ENCODE data around the gene HAGH.

Gene HAGH

GRCh38 chr16:1789643-1790045 lies 37.0 kb downstream of the HAGH start:
- Mint-ChIP-seq H3K27ac (no peak overlapping the region), H3K9me3 (no peaks in the 10 kb centered on the region), H3K36me3 (ENCODE audit: low read depth) (peaks cover 4% of the 10 kb centered on the region), H3K4me1 (ENCODE audit: low read depth) (no peaks in the 10 kb centered on the region), H3K27me3 (ENCODE audit: low read depth) (no peaks in the 10 kb centered on the region), H3K4me3 (no peak overlapping the region)

DNA sequence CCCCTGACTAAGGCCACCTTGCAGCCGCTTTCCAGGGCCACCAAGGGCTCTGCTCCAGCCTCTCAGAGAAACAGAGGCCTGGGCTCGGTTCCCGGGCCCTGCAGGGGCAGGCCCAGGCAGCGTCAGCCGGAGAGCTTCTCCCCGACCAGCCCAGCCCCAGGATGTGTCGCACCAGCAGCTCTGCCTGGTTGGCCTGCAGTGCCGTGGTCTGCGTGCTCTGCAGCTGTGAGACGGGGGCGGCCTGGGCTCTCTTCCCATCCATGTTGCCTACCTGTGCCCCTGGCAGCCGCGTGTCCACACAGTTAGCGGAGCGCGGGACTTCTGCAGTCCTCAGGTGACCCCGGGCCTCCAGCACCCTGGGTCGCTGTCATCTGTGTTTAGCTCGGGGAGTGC lies 37.9 kb downstream of the HAGH start:
- H3K9me3 Mint-ChIP-seq: no peaks in the 10 kb centered on the region
- H3K36me3 Mint-ChIP-seq (ENCODE audit: low read depth): peaks cover 4% of the 10 kb centered on the region
- H3K27me3 Mint-ChIP-seq (ENCODE audit: low read depth): no peaks in the 10 kb centered on the region
- no peaks in the 10 kb centered on the region for H3K4me1 Mint-ChIP-seq (ENCODE audit: low read depth)
- H3K27ac Mint-ChIP-seq: no peak overlapping the region
- H3K4me3 Mint-ChIP-seq: no peak overlapping the region

- no peaks in the 10 kb centered on the region for H3K4me1 Mint-ChIP-seq (ENCODE audit: low read depth)
- H3K4me3 Mint-ChIP-seq: no peak overlapping the region
- H3K27ac Mint-ChIP-seq: no peak overlapping the region
- H3K36me3 Mint-ChIP-seq (ENCODE audit: low read depth): peaks cover 7% of the 10 kb centered on the region
- H3K27me3 Mint-ChIP-seq (ENCODE audit: low read depth): no peaks in the 10 kb centered on the region
- no peaks in the 10 kb centered on the region for H3K9me3 Mint-ChIP-seq
Measured at GRCh38 chr16:1788095-1788707, 38.4 kb downstream of the HAGH start.

GRCh38 chr16:1787322-1788094 lies 39.1 kb downstream of the HAGH start:
- Mint-ChIP-seq H3K27ac (no peak overlapping the region), H3K4me3 (no peak overlapping the region), H3K4me1 (ENCODE audit: low read depth) (no peaks in the 10 kb centered on the region), H3K9me3 (no peaks in the 10 kb centered on the region), H3K27me3 (ENCODE audit: low read depth) (no peaks in the 10 kb centered on the region), H3K36me3 (ENCODE audit: low read depth) (peaks cover 7% of the 10 kb centered on the region)

GRCh38 chr16:1787056-1787321 lies 39.6 kb downstream of the HAGH start:
- H3K36me3 Mint-ChIP-seq (ENCODE audit: low read depth): peaks cover 7% of the 10 kb centered on the region
- H3K4me3 Mint-ChIP-seq: no peak overlapping the region
- H3K27ac Mint-ChIP-seq: no peak overlapping the region
- H3K4me1 Mint-ChIP-seq (ENCODE audit: low read depth): no peaks in the 10 kb centered on the region
- no peaks in the 10 kb centered on the region for H3K9me3 Mint-ChIP-seq
- H3K27me3 Mint-ChIP-seq (ENCODE audit: low read depth): no peaks in the 10 kb centered on the region

- Mint-ChIP-seq H3K4me3 (no peak overlapping the region), H3K4me1 (ENCODE audit: low read depth) (peaks cover 1% of the 10 kb centered on the region), H3K36me3 (ENCODE audit: low read depth) (peaks cover 7% of the 10 kb centered on the region), H3K27me3 (ENCODE audit: low read depth) (no peaks in the 10 kb centered on the region), H3K9me3 (no peaks in the 10 kb centered on the region), H3K27ac (no peak overlapping the region)
Measured at GRCh38 chr16:1786242-1787055, 40.2 kb downstream of the HAGH start.

DNA sequence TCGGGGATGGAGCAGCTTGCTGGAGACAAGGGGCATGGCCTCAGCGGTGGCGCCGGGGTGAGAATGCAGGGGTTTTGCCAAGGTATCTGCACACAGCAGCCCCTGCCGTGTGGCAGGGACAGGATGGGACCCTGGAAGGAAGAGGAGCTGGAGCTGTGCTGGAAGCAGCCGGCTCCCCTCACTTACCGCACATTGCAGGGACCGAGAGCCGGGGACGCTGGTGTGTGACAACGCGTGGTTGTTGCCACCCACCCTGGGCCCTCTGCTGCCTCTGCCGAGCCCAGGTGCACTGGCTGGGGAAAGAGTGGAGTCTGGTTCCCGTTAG lies 40.8 kb downstream of the HAGH start:
- no peaks in the 10 kb centered on the region for H3K9me3 Mint-ChIP-seq
- no peaks in the 10 kb centered on the region for H3K27me3 Mint-ChIP-seq (ENCODE audit: low read depth)
- no peak overlapping the region for H3K4me3 Mint-ChIP-seq
- H3K36me3 Mint-ChIP-seq (ENCODE audit: low read depth): peaks cover 7% of the 10 kb centered on the region
- no peak overlapping the region for H3K27ac Mint-ChIP-seq
- peaks cover 3% of the 10 kb centered on the region for H3K4me1 Mint-ChIP-seq (ENCODE audit: low read depth)

- H3K27ac Mint-ChIP-seq: no peak overlapping the region
- H3K36me3 Mint-ChIP-seq (ENCODE audit: low read depth): peaks cover 7% of the 10 kb centered on the region
- H3K4me1 Mint-ChIP-seq (ENCODE audit: low read depth): peaks cover 3% of the 10 kb centered on the region
Measured at GRCh38 chr16:1784977-1785845, 41.4 kb downstream of the HAGH start.

DNA sequence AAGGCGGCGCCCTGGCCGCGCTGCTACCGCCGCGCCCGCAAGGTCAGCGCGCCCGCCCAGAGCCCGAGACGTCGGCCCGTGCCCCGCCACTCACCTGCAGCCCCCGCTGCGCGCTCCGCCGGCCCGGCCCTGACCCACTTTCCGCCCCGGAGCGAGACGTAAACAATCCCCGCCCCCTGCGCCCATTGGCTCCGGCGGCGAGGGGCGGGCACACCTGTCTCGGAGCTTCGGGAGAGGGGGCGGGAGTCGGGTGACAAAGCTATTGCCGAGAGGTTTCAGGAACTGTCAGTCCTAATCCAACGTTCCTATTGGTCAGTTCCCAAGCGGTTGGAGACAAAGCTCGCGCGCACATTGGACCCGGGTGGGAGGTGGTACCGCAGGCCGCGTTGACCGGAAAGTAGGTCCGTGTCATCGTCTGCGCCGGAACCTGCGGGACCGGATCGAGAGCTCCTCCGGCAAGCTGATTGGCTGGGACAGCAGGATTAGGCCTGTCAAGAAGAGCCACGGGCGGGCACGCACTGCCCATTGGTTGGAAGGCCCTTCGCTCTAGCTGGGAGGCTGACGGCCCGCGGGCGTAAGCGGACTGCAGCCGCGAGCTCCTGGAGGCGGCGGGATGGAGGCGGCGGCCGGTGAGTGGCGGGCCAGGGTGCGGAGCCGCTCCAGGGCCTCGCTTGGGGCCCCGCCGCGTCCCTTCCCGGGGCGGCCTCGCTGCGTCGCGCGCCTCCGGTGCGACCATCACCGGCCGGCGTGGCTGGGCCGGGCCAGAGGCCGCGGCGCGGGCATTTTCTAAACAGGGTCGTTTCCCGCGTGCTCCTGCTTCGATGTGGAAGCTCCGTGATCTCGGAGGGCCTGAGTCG lies 44.0 kb downstream of the HAGH start, which contains the start of the genes NUBP2 and SPSB3:
Gene NUBP2, plus strand, starts transcription at position 553 of the 857 bp plus-strand sequence. Its CDS starts 61 bp downstream, at position 614.
Gene SPSB3, minus strand, starts transcription at position 164 of the 857 bp plus-strand sequence. CDS start 1,088 bp downstream, outside the sequence.
- Mint-ChIP-seq H3K36me3 (ENCODE audit: low read depth) (peaks cover 4% of the 10 kb centered on the region), H3K4me3 (peak within 1 kb of the TSS; percentile 86), H3K27ac (peak within 1 kb of the TSS; percentile 83), H3K9me3 (no peaks in the 10 kb centered on the region), H3K4me1 (ENCODE audit: low read depth) (peaks cover 3% of the 10 kb centered on the region), H3K27me3 (ENCODE audit: low read depth) (no peaks in the 10 kb centered on the region)

More at GRCh38 chr16:1784977-1785845, 41.4 kb downstream of the HAGH start:
- no peaks in the 10 kb centered on the region for H3K9me3 Mint-ChIP-seq
- peak overlapping the region; percentile 62 for H3K4me3 Mint-ChIP-seq
- no peaks in the 10 kb centered on the region for H3K27me3 Mint-ChIP-seq (ENCODE audit: low read depth)

DNA sequence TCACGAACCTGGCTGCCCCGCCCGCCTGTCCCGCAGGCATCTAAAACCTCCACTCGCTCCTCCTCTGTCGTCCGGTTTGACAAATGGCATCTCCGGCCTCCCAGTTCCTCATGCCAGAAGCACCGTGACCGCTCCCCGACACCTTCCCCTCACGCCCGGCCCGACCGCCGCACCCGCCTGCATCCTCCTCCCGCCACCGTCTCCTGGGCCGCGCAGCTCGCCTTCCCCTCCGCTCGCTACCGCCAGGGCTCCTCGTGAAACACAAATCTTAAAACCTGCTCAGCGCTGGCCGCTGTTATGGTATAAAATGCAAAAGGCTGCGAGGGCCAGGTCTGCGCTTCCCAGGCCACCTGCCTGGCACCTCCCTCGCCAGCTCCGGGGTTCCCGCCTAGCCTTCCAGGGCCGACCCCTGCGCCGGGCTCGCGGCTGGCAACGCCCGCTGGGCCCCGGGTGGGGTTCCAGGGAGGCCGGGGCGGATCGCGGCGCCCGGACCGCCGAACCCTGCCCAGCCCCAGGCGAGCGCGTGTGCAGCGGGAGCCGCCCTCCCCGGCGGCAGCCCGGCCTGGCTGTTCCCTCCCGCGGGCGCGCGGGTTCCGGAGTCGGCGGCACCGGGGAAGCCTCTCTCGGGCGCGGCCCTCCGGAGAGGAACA lies 44.7 kb downstream of the HAGH start:
- H3K4me3 Mint-ChIP-seq: peak overlapping the region; percentile 85
- peak overlapping the region; percentile 82 for H3K27ac Mint-ChIP-seq
- no peaks in the 10 kb centered on the region for H3K9me3 Mint-ChIP-seq
- peaks cover 3% of the 10 kb centered on the region for H3K4me1 Mint-ChIP-seq (ENCODE audit: low read depth)
- no peaks in the 10 kb centered on the region for H3K27me3 Mint-ChIP-seq (ENCODE audit: low read depth)
- peaks cover 4% of the 10 kb centered on the region for H3K36me3 Mint-ChIP-seq (ENCODE audit: low read depth)

DNA sequence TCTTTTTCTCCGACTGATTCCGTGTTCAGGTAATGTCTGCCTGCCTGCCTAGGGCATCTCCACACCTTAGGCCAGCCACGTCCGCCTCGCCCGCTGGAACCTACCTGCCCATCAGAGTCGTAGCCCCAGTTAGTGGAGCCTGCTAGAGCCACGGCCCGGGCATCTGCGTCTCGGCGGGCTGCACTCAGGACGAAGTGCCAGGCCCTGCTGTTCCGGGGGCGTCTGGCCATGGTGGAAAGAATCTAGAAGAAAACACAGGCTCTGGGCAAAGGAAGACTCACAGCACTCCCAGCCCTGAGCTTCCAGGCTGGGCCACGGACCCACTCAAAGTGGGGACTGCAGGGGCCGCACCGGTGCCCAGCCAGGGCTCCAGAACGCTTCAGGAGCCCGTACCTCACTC lies 45.4 kb downstream of the HAGH start:
- peak overlapping the region; percentile 82 for H3K27ac Mint-ChIP-seq
- peaks cover 3% of the 10 kb centered on the region for H3K4me1 Mint-ChIP-seq (ENCODE audit: low read depth)
- H3K36me3 Mint-ChIP-seq (ENCODE audit: low read depth): peaks cover 4% of the 10 kb centered on the region
- no peaks in the 10 kb centered on the region for H3K27me3 Mint-ChIP-seq (ENCODE audit: low read depth)
- peak overlapping the region; percentile 85 for H3K4me3 Mint-ChIP-seq
- H3K9me3 Mint-ChIP-seq: no peaks in the 10 kb centered on the region

DNA sequence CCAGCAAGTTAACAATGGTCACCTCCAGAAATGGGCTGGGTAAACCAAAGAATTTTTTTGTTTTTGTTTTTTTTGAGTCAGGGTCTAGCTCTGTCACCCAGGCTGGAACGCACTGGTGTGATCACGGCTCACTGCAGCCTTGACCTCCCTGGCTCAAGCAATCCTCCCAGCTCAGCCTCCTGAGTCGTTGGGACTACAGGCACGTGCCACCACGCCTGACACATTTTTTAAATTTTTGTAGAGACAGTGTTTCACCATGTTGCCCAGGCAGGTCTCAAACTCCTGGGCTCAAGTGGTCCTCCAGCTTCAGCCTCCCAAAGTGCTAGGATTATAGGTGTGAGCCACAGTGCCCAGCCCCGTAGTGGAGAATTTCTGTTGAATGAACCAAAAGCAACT lies 46.0 kb downstream of the HAGH start:
- H3K27ac Mint-ChIP-seq: no peak overlapping the region
- H3K4me3 Mint-ChIP-seq: peak overlapping the region; percentile 17
- no peaks in the 10 kb centered on the region for H3K9me3 Mint-ChIP-seq
- H3K36me3 Mint-ChIP-seq (ENCODE audit: low read depth): peaks cover 4% of the 10 kb centered on the region
- no peaks in the 10 kb centered on the region for H3K27me3 Mint-ChIP-seq (ENCODE audit: low read depth)
- H3K4me1 Mint-ChIP-seq (ENCODE audit: low read depth): peaks cover 3% of the 10 kb centered on the region

Data from T-helper 1 cell treated with Interleukin-12 subunit alpha and Interleukin-12 subunit beta and Interleukin-4 antibody, amounts not matched to agents 30 μg/mL and 1 μg/mL, for 36 hours (primary cell).